Type B pancreatic cell (in vitro differentiated cells): ENCODE data around the gene RECQL. TPM values are rescaled to one million over a fixed set of nuclear protein-coding genes. Genes with fewer than 3 reads are reported as not detected.

ENCODE experiments used
- DNase-seq: peaks from one replicate; pipeline ENCODE4 v3.0.0; 2021; ENCODE audit warnings: mixed read lengths; ENCODE audit not compliant: unreplicated experiment; ENCODE audit errors: extremely low spot score
- H3K27ac Mint-ChIP-seq: 2 replicates; pipeline ENCODE4 v1.8.0; 2021; ENCODE audit warnings: mild to moderate bottlenecking, mixed read lengths
- H3K27me3 Mint-ChIP-seq: 2 replicates; pipeline ENCODE4 v1.8.0; 2021; ENCODE audit warnings: mixed read lengths
- H3K36me3 Mint-ChIP-seq: 2 replicates; pipeline ENCODE4 v1.8.0; 2021; ENCODE audit warnings: mixed read lengths
- H3K4me1 Mint-ChIP-seq: one replicate; pipeline ENCODE4 v1.8.0; 2021; ENCODE audit warnings: mixed read lengths; ENCODE audit not compliant: unreplicated experiment
- H3K4me3 Mint-ChIP-seq: 2 replicates; pipeline ENCODE4 v1.8.0; 2021; ENCODE audit warnings: mild to moderate bottlenecking, mixed read lengths
- H3K9me3 Mint-ChIP-seq: 2 replicates; pipeline ENCODE4 v1.8.0; 2021; ENCODE audit warnings: mixed read lengths
- CTCF ChIP-seq: fragments of 200-600 bp; sonication (generic); conservative IDR thresholded peaks from 2 replicates; pipeline ENCODE4 v1.5.0; 2021; ENCODE audit warnings: antibody characterized with exemption, mild to moderate bottlenecking
- total RNA-seq: library from RNA; stranded (reverse); gene quantifications from 2 replicates; pipeline ENCODE4 v1.2.1, GENCODE V29; 2021; ENCODE audit warnings: low replicate concordance

Gene RECQL
- total RNA-seq, 1 donor from 2014 or later, result 25.6 TPM

- H3K4me3 Mint-ChIP-seq, result peak overlapping the region; percentile 84
- H3K27ac Mint-ChIP-seq, result no peak overlapping the region
- TF ChIP-seq CTCF, result no peak
- no peaks in the 10 kb centered on the region for H3K9me3 Mint-ChIP-seq
- peak; percentile 74 for DNase-seq
- peaks cover 3% of the 10 kb centered on the region for H3K4me1 Mint-ChIP-seq
- peaks cover 72% of the 10 kb centered on the region for H3K27me3 Mint-ChIP-seq
- peaks cover 12% of the 10 kb centered on the region for H3K36me3 Mint-ChIP-seq
Measured at GRCh38 chr12:21527451-21528180, 26.2 kb upstream of the RECQL start.

GRCh38 chr12:21526721-21527345, 25.4 kb upstream of the RECQL start:
- TF ChIP-seq CTCF, result no peak
- Mint-ChIP-seq H3K4me1 (peaks cover 3% of the 10 kb centered on the region), H3K36me3 (peaks cover 12% of the 10 kb centered on the region), H3K9me3 (no peaks in the 10 kb centered on the region), H3K27me3 (peaks cover 67% of the 10 kb centered on the region), H3K4me3 (peak overlapping the region; percentile 84), H3K27ac (peak overlapping the region; percentile 1)
- no peak for DNase-seq

- Mint-ChIP-seq H3K27ac (peak within 1 kb of the TSS; percentile 1), H3K27me3 (peaks cover 60% of the 10 kb centered on the region), H3K4me3 (peak within 1 kb of the TSS; percentile 84), H3K4me1 (peaks cover 3% of the 10 kb centered on the region), H3K9me3 (no peaks in the 10 kb centered on the region), H3K36me3 (peaks cover 12% of the 10 kb centered on the region)
- TF ChIP-seq CTCF, result no peak
- DNase-seq, result no peak
Measured at GRCh38 chr12:21526053-21526452, 24.6 kb upstream of the RECQL start, which contains the start of gene SPX. TSS of gene SPX (plus strand) at chr12:21526296. CDS start at chr12:21526473, 177 bp downstream.

GRCh38 chr12:21523148-21523547, 21.7 kb upstream of the RECQL start:
- peaks cover 8% of the 10 kb centered on the region for H3K36me3 Mint-ChIP-seq
- DNase-seq, result no peak
- H3K4me1 Mint-ChIP-seq, result peaks cover 3% of the 10 kb centered on the region
- peaks cover 34% of the 10 kb centered on the region for H3K27me3 Mint-ChIP-seq
- H3K4me3 Mint-ChIP-seq, result no peak overlapping the region
- no peak for TF ChIP-seq CTCF
- no peak overlapping the region for H3K27ac Mint-ChIP-seq
- H3K9me3 Mint-ChIP-seq, result no peaks in the 10 kb centered on the region

- Mint-ChIP-seq H3K36me3 (peaks cover 9% of the 10 kb centered on the region), H3K4me1 (no peaks in the 10 kb centered on the region), H3K27ac (no peak overlapping the region), H3K27me3 (peaks cover 22% of the 10 kb centered on the region), H3K4me3 (no peak overlapping the region), H3K9me3 (no peaks in the 10 kb centered on the region)
- no peak for DNase-seq
- no peak for TF ChIP-seq CTCF
Measured at GRCh38 chr12:21521541-21521940, 20.1 kb upstream of the RECQL start.
